Measurements from ENCODE around the gene HNRNPAB.
"Not testable (repeated sequence)": the region's sequence is repeated elsewhere in the genome, so short reads cannot be mapped to it uniquely, and the experiment has no call there.

HNRNPAB gene

GRCh38 chr5:178245389-178245788 is 41.1 kb downstream of the HNRNPAB start:
- DNase-seq (ENCODE audit: low spot score): no peak

GRCh38 chr5:178246624-178247279 is 42.4 kb downstream of the HNRNPAB start:
- DNase-seq (ENCODE audit: low spot score): no peak

- DNase-seq (ENCODE audit: low spot score): no peak
Observed at GRCh38 chr5:178247481-178248456, 43.4 kb downstream of the HNRNPAB start.

GRCh38 chr5:178248750-178249149 is 44.4 kb downstream of the HNRNPAB start:
- no peak for DNase-seq (ENCODE audit: low spot score)

GRCh38 chr5:178249191-178249989 is 45.1 kb downstream of the HNRNPAB start:
- no peak for DNase-seq (ENCODE audit: low spot score)

- DNase-seq (ENCODE audit: low spot score): no peak
Observed at GRCh38 chr5:178250263-178250662, 45.9 kb downstream of the HNRNPAB start.

- no peak for DNase-seq (ENCODE audit: low spot score)
Observed at GRCh38 chr5:178252258-178252657, 47.9 kb downstream of the HNRNPAB start.

GRCh38 chr5:178253632-178254031 is 49.3 kb downstream of the HNRNPAB start:
- not testable (repeated sequence) for DNase-seq (ENCODE audit: low spot score)

- DNase-seq (ENCODE audit: low spot score): no peak
Observed at GRCh38 chr5:178256746-178257145, 52.4 kb downstream of the HNRNPAB start.

- no peak for DNase-seq (ENCODE audit: low spot score)
Observed at GRCh38 chr5:178257650-178258049, 53.3 kb downstream of the HNRNPAB start.

- DNase-seq (ENCODE audit: low spot score): no peak
Observed at GRCh38 chr5:178259623-178260536, 55.5 kb downstream of the HNRNPAB start.

Data from kidney capillary endothelial cell (primary cell).